Keratinocyte (primary cell): ENCODE results near the gene ARHGEF35. TPM values are rescaled to one million over a fixed set of nuclear protein-coding genes. Genes with fewer than 3 reads are reported as not detected.

Experiments used
- DNase-seq: peaks from one replicate; pipeline ENCODE4 v3.0.0-alpha.2; 2011; ENCODE audit warnings: low read depth, missing footprints, low spot score
- FAIRE-seq: peaks from 2 replicates; lab custom pipeline; 2011; peaks lifted over from hg19 to GRCh38; lab: Jason Lieb, UNC
- H2AFZ ChIP-seq: 2 replicates; pipeline ENCODE4 v1.6.0; 2012; ENCODE audit warnings: low read length, control low read depth, inconsistent platforms; ENCODE audit not compliant: control insufficient read depth
- H3K27ac ChIP-seq: 2 replicates; pipeline ENCODE4 v1.5.1; 2011; ENCODE audit warnings: low read length; ENCODE audit not compliant: control insufficient read depth, insufficient read depth
- H3K27me3 ChIP-seq: 3 replicates; pipeline ENCODE4 v1.6.0; 2011; ENCODE audit warnings: low read length; ENCODE audit not compliant: control insufficient read depth, insufficient read depth; ENCODE audit errors: extremely low read depth
- H3K36me3 ChIP-seq, 2 experiments: 2 replicates in 1 of 2; 3 replicates in 1 of 2; pipeline ENCODE4 v1.5.1; 2011; ENCODE audit warnings: low read length in 2 of 2, mild to moderate bottlenecking in 1 of 2; ENCODE audit not compliant: control insufficient read depth in 2 of 2, insufficient read depth in 2 of 2; ENCODE audit errors: extremely low read depth in 1 of 2
- H3K4me1 ChIP-seq: 3 replicates; pipeline ENCODE4 v1.5.1; 2011; ENCODE audit warnings: low read length; ENCODE audit not compliant: control insufficient read depth, insufficient read depth; ENCODE audit errors: extremely low read depth
- H3K4me2 ChIP-seq: 3 replicates; pipeline ENCODE4 v1.6.0; 2011; ENCODE audit warnings: low read depth, low read length; ENCODE audit not compliant: control insufficient read depth, insufficient read depth; ENCODE audit errors: extremely low read depth
- H3K4me3 ChIP-seq, 3 experiments: fragments of 200-600 bp in 1 of 3; sonication (generic) in 1 of 3; 2 replicates in 2 of 3; 3 replicates in 1 of 3; pipeline ENCODE4 v1.5.1; 2011 to 2016; ENCODE audit warnings: low read length in 3 of 3, mild to moderate bottlenecking in 3 of 3, control low read depth in 2 of 3, inconsistent platforms in 1 of 3, low read depth in 1 of 3, mixed read lengths in 1 of 3, mixed run types in 1 of 3, moderate library complexity in 1 of 3; ENCODE audit not compliant: control insufficient read depth in 2 of 3, insufficient read depth in 2 of 3; ENCODE audit errors: extremely low read depth in 1 of 3
- H3K79me2 ChIP-seq: 2 replicates; pipeline ENCODE4 v1.6.0; 2012; ENCODE audit warnings: low read length; ENCODE audit not compliant: control insufficient read depth, insufficient read depth
- H3K9ac ChIP-seq: 3 replicates; pipeline ENCODE4 v1.6.0; 2011; ENCODE audit warnings: low read length; ENCODE audit not compliant: control insufficient read depth, insufficient read depth; ENCODE audit errors: extremely low read depth
- H3K9me1 ChIP-seq: 3 replicates; pipeline ENCODE4 v1.6.0; 2011; ENCODE audit warnings: low read length; ENCODE audit not compliant: control insufficient read depth, insufficient read depth; ENCODE audit errors: extremely low read depth
- H3K9me3 ChIP-seq: 2 replicates; pipeline ENCODE4 v1.5.1; 2012; ENCODE audit warnings: low read depth, low read length; ENCODE audit not compliant: control insufficient read depth
- H4K20me1 ChIP-seq: 3 replicates; pipeline ENCODE4 v1.6.0; 2011; ENCODE audit warnings: low read length; ENCODE audit not compliant: control insufficient read depth, insufficient read depth; ENCODE audit errors: extremely low read depth
- EZH2 ChIP-seq: IDR thresholded peaks from one replicate; pipeline ENCODE4 v1.6.1; 2012; ENCODE audit warnings: inconsistent platforms, mild to moderate bottlenecking, low read length, moderate library complexity
- dilution Hi-C: fragments of 300-500 bp; cut with MboI; formaldehyde crosslinking; loops from one replicate; pipeline ENCODE4 v1.7.0; 2020; ENCODE audit warnings: low sequenced_read_pairs; ENCODE audit not compliant: extremely low pct_ligation_motif_present
- polyA plus RNA-seq, 5 experiments: library from polyadenylated mRNA; depleted of rRNA in 3 of 5; stranded (reverse) in 3 of 5; stranded (forward) in 1 of 5; unstranded in 1 of 5; fragments of >200 nt; gene quantifications; 1 replicate in 1 of 5; 2 replicates in 3 of 5; 3 replicates in 1 of 5; pipeline versions ENCODE4 v1.2.1 to v1.2.3, GENCODE V29; 2011 to 2012; ENCODE audit warnings: missing spikeins in 2 of 5, low read depth in 1 of 5, low replicate concordance in 1 of 5
- TF ChIP-seq, protein P1 (sequence below), 3 experiments: IDR thresholded peaks in 1 of 3; conservative IDR thresholded peaks in 1 of 3; optimal IDR thresholded peaks in 1 of 3; 2 replicates in 2 of 3; 3 replicates in 1 of 3; pipeline versions ENCODE3 to v1.5.1; 2011; ENCODE audit warnings: low read length in 3 of 3, mild to moderate bottlenecking in 3 of 3, moderate library complexity in 2 of 3, control low read depth in 1 of 3, inconsistent platforms in 1 of 3; ENCODE audit not compliant: insufficient read depth in 2 of 3; ENCODE audit errors: extremely low read depth in 1 of 3

Gene ARHGEF35
- polyA plus RNA-seq, 1 donor (not counting 4 experiments of a cell fraction or from before 2014, with no cell fraction given) = 12.2 TPM

DNA sequence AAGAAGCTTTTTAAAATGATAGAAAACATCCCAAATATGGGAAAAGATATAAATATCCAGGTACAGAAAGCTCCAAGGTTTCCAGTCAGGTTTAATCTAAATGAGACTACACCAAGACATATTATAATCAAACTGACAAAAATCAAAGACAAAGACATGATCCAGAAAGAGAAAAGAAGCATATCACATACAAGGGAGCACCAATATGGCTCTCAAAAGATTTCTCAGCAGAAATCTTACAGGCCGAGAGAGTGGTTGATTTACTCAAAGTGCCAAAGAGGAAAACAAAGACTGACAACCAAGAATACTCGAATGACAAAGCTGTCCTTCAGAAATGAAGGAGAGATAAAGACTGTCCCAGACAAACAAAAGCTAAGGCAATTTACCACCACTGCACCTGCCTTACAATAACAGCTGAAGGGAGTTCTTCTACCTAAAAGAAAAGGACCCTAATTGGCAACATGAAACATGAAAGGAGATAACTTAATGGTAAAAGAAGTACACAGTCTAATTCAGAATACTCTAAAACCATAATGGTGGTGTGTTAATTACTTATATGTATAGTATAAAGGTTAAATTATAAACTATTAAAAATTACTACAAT, 47.3 kb downstream of the ARHGEF35 start:
- H3K4me3 ChIP-seq = no peak overlapping the region
- FAIRE-seq (no peak), DNase-seq (no peak)
- H3K4me1 ChIP-seq = no peaks in the 10 kb centered on the region
- no peaks in the 10 kb centered on the region for H3K36me3 ChIP-seq
- H3K9me1 ChIP-seq = no peaks in the 10 kb centered on the region
- H3K79me2 ChIP-seq = no peaks in the 10 kb centered on the region
- dilution Hi-C loops = no loop called here
- no peak overlapping the region for H2AFZ ChIP-seq
- H3K9ac ChIP-seq = no peak overlapping the region
- peaks cover 2% of the 10 kb centered on the region for H3K9me3 ChIP-seq
- no peak overlapping the region for H3K27ac ChIP-seq
- no peaks in the 10 kb centered on the region for H3K27me3 ChIP-seq
- no peak overlapping the region for H3K4me2 ChIP-seq
- TF ChIP-seq, protein P1, sequence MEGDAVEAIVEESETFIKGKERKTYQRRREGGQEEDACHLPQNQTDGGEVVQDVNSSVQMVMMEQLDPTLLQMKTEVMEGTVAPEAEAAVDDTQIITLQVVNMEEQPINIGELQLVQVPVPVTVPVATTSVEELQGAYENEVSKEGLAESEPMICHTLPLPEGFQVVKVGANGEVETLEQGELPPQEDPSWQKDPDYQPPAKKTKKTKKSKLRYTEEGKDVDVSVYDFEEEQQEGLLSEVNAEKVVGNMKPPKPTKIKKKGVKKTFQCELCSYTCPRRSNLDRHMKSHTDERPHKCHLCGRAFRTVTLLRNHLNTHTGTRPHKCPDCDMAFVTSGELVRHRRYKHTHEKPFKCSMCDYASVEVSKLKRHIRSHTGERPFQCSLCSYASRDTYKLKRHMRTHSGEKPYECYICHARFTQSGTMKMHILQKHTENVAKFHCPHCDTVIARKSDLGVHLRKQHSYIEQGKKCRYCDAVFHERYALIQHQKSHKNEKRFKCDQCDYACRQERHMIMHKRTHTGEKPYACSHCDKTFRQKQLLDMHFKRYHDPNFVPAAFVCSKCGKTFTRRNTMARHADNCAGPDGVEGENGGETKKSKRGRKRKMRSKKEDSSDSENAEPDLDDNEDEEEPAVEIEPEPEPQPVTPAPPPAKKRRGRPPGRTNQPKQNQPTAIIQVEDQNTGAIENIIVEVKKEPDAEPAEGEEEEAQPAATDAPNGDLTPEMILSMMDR (optimal IDR thresholded peaks at IDR 0.05 in 1 of 3, IDR thresholded peaks at IDR 0.05 in 1 of 3, conservative IDR thresholded peaks at IDR 0.05 in 1 of 3; ENCODE audit: extremely low read depth in 1 of 3, insufficient read depth in 2 of 3, low read length in 3 of 3) = no peak
- no peak for TF ChIP-seq EZH2
- H4K20me1 ChIP-seq = no peaks in the 10 kb centered on the region

DNA sequence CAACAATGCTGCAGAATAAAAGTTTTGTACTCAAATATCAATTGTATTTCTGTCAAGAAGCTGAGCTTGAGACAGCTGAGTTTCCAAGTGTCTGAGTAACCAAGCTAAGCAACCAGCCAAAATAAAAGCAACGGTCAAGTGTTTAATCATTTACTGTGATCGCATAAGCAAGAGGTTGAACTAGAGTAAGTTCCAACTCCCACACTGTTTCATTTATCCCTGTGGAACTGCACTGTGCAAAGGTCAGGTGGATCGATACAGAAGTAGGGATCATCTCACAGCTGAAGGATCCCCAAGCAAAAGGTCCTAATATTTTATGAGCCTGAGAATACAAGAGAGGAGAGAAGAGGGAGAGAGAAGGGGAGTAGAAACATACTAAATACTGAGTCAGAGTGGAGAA, 51.2 kb downstream of the ARHGEF35 start:
- Histone ChIP-seq H3K9me1 (no peaks in the 10 kb centered on the region), H4K20me1 (no peaks in the 10 kb centered on the region), H3K4me1 (no peaks in the 10 kb centered on the region), H2AFZ (no peak overlapping the region), H3K4me3 (no peak overlapping the region), H3K4me2 (no peak overlapping the region), H3K27ac (no peak overlapping the region), H3K9me3 (peaks cover 2% of the 10 kb centered on the region), H3K79me2 (no peaks in the 10 kb centered on the region), H3K36me3 (no peaks in the 10 kb centered on the region), H3K9ac (no peak overlapping the region), H3K27me3 (no peaks in the 10 kb centered on the region)
- no peak for FAIRE-seq
- no peak for TF ChIP-seq EZH2
- TF ChIP-seq, protein P1 (optimal IDR thresholded peaks at IDR 0.05 in 1 of 3, IDR thresholded peaks at IDR 0.05 in 1 of 3, conservative IDR thresholded peaks at IDR 0.05 in 1 of 3; ENCODE audit: extremely low read depth in 1 of 3, insufficient read depth in 2 of 3, low read length in 3 of 3) = no peak
- no peak for DNase-seq
- dilution Hi-C loops = no loop called here
